HepG2 (cell line): ENCODE data around the gene SLX9. TPM values are rescaled to one million over a fixed set of nuclear protein-coding genes. Genes with fewer than 3 reads are reported as not detected.

ENCODE experiments used
- AFF4 ChIP-seq: sonication (generic); formaldehyde crosslinking; IDR thresholded peaks from 2 replicates; pipeline ENCODE4 v1.4.0; 2020; ENCODE audit warnings: missing genetic modification reagents
- HNRNPL ChIP-seq: fragments of 200-400 bp; formaldehyde crosslinking; IDR thresholded peaks from 2 replicates; pipeline ENCODE4 v1.6.1; 2017; ENCODE audit warnings: mild to moderate bottlenecking, low read depth, low read length
- HOXA5 ChIP-seq: sonication (generic); formaldehyde crosslinking; IDR thresholded peaks from 2 replicates; pipeline ENCODE4 v1.4.0; 2020; ENCODE audit warnings: missing genetic modification reagents
- KDM5B ChIP-seq: sonication (generic); formaldehyde crosslinking; IDR thresholded peaks from 2 replicates; pipeline ENCODE4 v1.4.0; 2020; ENCODE audit warnings: missing genetic modification reagents, mild to moderate bottlenecking, borderline replicate concordance
- XBP1 ChIP-seq: sonication (generic); formaldehyde crosslinking; IDR thresholded peaks from 2 replicates; pipeline ENCODE4 v1.5.0; 2020; ENCODE audit warnings: missing genetic modification reagents
- ZFP91 ChIP-seq: sonication (generic); formaldehyde crosslinking; IDR thresholded peaks from 2 replicates; pipeline ENCODE4 v1.9.0; 2022; ENCODE audit warnings: missing genetic modification reagents, mild to moderate bottlenecking, borderline replicate concordance
- ZNF335 ChIP-seq: sonication (generic); formaldehyde crosslinking; IDR thresholded peaks from 2 replicates; pipeline ENCODE4 v1.4.0; 2020; ENCODE audit warnings: missing genetic modification reagents
- polyA plus RNA-seq, 8 experiments: library from polyadenylated mRNA; depleted of rRNA in 3 of 8; stranded (reverse) in 7 of 8; unstranded in 1 of 8; fragments of >200 nt; fragmentation: Illumina TruSeq in 4 of 8; extraction: Trizol in 4 of 8; gene quantifications; 2 replicates each; pipeline versions ENCODE4 v1.2.1 to v1.2.3, GENCODE V29; 2011 to 2016; ENCODE audit warnings: low read depth in 4 of 8, missing spikeins in 1 of 8, mixed read lengths in 1 of 8; ENCODE audit not compliant: insufficient read depth in 1 of 8
- total RNA-seq, 5 experiments: library from RNA; depleted of rRNA; stranded (reverse); fragments of >200 nt; fragmentation: Illumina TruSeq; extraction: Trizol; gene quantifications; 2 replicates each; pipeline ENCODE4 v1.2.3, GENCODE V29; 2016; ENCODE audit warnings: low read depth in 1 of 5
- TF ChIP-seq, protein P1 (sequence below): sonication (generic); formaldehyde crosslinking; IDR thresholded peaks from 2 replicates; pipeline ENCODE4 v1.4.0; 2020; ENCODE audit warnings: missing genetic modification reagents
- TF ChIP-seq, protein P2 (sequence below): sonication (generic); formaldehyde crosslinking; IDR thresholded peaks from 2 replicates; pipeline ENCODE4 v1.5.0; 2020; ENCODE audit warnings: mild to moderate bottlenecking, missing genetic modification reagents, borderline replicate concordance
- TF ChIP-seq, protein P3 (sequence below): IDR thresholded peaks from 2 replicates; pipeline ENCODE4 v1.4.0; 2020; ENCODE audit warnings: mild to moderate bottlenecking, missing genetic modification reagents

The SLX9 gene
- total and polyA plus RNA-seq, 2 of the 13 experiments (the other 11 are each of a cell fraction or from before 2014, with no cell fraction given): 21.0 to 47.1 TPM

GRCh38 chr21:44910229-44911067 is 29.4 kb upstream of the SLX9 start (continued):
- TF ChIP-seq, protein P1, sequence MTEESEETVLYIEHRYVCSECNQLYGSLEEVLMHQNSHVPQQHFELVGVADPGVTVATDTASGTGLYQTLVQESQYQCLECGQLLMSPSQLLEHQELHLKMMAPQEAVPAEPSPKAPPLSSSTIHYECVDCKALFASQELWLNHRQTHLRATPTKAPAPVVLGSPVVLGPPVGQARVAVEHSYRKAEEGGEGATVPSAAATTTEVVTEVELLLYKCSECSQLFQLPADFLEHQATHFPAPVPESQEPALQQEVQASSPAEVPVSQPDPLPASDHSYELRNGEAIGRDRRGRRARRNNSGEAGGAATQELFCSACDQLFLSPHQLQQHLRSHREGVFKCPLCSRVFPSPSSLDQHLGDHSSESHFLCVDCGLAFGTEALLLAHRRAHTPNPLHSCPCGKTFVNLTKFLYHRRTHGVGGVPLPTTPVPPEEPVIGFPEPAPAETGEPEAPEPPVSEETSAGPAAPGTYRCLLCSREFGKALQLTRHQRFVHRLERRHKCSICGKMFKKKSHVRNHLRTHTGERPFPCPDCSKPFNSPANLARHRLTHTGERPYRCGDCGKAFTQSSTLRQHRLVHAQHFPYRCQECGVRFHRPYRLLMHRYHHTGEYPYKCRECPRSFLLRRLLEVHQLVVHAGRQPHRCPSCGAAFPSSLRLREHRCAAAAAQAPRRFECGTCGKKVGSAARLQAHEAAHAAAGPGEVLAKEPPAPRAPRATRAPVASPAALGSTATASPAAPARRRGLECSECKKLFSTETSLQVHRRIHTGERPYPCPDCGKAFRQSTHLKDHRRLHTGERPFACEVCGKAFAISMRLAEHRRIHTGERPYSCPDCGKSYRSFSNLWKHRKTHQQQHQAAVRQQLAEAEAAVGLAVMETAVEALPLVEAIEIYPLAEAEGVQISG: peak; percentile 37; the same call in 1 of the 2 replicates
- TF ChIP-seq ZFP91 (no peak), HOXA5 (no peak), ZNF335 (CRISPR knock-in tag) (no peak), KDM5B (CRISPR knock-in tag) (peak; percentile 55; the same call in 1 of the 2 replicates), HNRNPL (peak; percentile 87), XBP1 (no peak), AFF4 (no peak)
- TF ChIP-seq, protein P2, sequence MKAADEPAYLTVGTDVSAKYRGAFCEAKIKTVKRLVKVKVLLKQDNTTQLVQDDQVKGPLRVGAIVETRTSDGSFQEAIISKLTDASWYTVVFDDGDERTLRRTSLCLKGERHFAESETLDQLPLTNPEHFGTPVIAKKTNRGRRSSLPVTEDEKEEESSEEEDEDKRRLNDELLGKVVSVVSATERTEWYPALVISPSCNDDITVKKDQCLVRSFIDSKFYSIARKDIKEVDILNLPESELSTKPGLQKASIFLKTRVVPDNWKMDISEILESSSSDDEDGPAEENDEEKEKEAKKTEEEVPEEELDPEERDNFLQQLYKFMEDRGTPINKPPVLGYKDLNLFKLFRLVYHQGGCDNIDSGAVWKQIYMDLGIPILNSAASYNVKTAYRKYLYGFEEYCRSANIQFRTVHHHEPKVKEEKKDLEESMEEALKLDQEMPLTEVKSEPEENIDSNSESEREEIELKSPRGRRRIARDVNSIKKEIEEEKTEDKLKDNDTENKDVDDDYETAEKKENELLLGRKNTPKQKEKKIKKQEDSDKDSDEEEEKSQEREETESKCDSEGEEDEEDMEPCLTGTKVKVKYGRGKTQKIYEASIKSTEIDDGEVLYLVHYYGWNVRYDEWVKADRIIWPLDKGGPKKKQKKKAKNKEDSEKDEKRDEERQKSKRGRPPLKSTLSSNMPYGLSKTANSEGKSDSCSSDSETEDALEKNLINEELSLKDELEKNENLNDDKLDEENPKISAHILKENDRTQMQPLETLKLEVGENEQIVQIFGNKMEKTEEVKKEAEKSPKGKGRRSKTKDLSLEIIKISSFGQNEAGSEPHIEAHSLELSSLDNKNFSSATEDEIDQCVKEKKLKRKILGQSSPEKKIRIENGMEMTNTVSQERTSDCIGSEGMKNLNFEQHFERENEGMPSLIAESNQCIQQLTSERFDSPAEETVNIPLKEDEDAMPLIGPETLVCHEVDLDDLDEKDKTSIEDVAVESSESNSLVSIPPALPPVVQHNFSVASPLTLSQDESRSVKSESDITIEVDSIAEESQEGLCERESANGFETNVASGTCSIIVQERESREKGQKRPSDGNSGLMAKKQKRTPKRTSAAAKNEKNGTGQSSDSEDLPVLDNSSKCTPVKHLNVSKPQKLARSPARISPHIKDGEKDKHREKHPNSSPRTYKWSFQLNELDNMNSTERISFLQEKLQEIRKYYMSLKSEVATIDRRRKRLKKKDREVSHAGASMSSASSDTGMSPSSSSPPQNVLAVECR (CRISPR knock-in tag): peak; percentile 41; the same call in 1 of the 2 replicates
- TF ChIP-seq, protein P3, sequence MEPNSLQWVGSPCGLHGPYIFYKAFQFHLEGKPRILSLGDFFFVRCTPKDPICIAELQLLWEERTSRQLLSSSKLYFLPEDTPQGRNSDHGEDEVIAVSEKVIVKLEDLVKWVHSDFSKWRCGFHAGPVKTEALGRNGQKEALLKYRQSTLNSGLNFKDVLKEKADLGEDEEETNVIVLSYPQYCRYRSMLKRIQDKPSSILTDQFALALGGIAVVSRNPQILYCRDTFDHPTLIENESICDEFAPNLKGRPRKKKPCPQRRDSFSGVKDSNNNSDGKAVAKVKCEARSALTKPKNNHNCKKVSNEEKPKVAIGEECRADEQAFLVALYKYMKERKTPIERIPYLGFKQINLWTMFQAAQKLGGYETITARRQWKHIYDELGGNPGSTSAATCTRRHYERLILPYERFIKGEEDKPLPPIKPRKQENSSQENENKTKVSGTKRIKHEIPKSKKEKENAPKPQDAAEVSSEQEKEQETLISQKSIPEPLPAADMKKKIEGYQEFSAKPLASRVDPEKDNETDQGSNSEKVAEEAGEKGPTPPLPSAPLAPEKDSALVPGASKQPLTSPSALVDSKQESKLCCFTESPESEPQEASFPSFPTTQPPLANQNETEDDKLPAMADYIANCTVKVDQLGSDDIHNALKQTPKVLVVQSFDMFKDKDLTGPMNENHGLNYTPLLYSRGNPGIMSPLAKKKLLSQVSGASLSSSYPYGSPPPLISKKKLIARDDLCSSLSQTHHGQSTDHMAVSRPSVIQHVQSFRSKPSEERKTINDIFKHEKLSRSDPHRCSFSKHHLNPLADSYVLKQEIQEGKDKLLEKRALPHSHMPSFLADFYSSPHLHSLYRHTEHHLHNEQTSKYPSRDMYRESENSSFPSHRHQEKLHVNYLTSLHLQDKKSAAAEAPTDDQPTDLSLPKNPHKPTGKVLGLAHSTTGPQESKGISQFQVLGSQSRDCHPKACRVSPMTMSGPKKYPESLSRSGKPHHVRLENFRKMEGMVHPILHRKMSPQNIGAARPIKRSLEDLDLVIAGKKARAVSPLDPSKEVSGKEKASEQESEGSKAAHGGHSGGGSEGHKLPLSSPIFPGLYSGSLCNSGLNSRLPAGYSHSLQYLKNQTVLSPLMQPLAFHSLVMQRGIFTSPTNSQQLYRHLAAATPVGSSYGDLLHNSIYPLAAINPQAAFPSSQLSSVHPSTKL (CRISPR knock-in tag): peak; percentile 70
